Muscle of leg (tissue), 11 donors: ENCODE data around the gene DDX1. TPM values are rescaled to one million over a fixed set of nuclear protein-coding genes. Genes with fewer than 3 reads are reported as not detected.
"Not testable (repeated sequence)": the region's sequence is repeated elsewhere in the genome, so short reads cannot be mapped to it uniquely, and the experiment has no call there.

Experiments used
- DNase-seq: peaks from one replicate; pipeline ENCODE4 v3.0.0; 2013
- H3K27ac ChIP-seq: one replicate; pipeline ENCODE4 v1.5.1; 2013; ENCODE audit warnings: mild to moderate bottlenecking, low read length, control low read depth
- H3K27me3 ChIP-seq: one replicate; pipeline ENCODE4 v1.6.1; 2013; ENCODE audit warnings: low read length; ENCODE audit not compliant: control insufficient read depth, insufficient read depth
- H3K36me3 ChIP-seq: one replicate; pipeline ENCODE4 v1.6.1; 2013; ENCODE audit warnings: low read length; ENCODE audit not compliant: control insufficient read depth, insufficient read depth
- H3K4me1 ChIP-seq: one replicate; pipeline ENCODE4 v1.6.1; 2013; ENCODE audit warnings: low read length; ENCODE audit not compliant: control insufficient read depth, insufficient read depth
- H3K4me3 ChIP-seq: one replicate; pipeline ENCODE4 v1.5.1; 2013; ENCODE audit warnings: low read length, control low read depth
- H3K9me3 ChIP-seq: replicated peaks from 2 replicates; pipeline ENCODE4 v1.6.1; 2013; ENCODE audit warnings: low read depth, low read length; ENCODE audit not compliant: control insufficient read depth
- WGBS: methylation state at CpG from one replicate; pipeline ENCODE4 v1.1.5; 2013; ENCODE audit warnings: missing lambda C conversion rate; ENCODE audit not compliant: insufficient coverage; 5-methylcytosine and 5-hydroxymethylcytosine counted together
- polyA plus RNA-seq, 8 donors: library from polyadenylated mRNA; unstranded; fragments of 120-200 nt; gene quantifications; one replicate each; pipeline versions ENCODE4 v1.2.1 to v1.2.3, GENCODE V29; 2013; ENCODE audit warnings: inconsistent platforms in 1 of 8, low replicate concordance in 1 of 8; ENCODE audit not compliant: insufficient read length in 8 of 8, insufficient read depth in 1 of 8
- total RNA-seq: library from RNA; stranded (reverse); fragments of 120-200 nt; gene quantifications from one replicate; pipeline ENCODE4 v1.2.4, GENCODE V29; 2013

DDX1 gene
- total and polyA plus RNA-seq, 9 donors, result 72.3 to 101 (median 94.5) TPM

DNA sequence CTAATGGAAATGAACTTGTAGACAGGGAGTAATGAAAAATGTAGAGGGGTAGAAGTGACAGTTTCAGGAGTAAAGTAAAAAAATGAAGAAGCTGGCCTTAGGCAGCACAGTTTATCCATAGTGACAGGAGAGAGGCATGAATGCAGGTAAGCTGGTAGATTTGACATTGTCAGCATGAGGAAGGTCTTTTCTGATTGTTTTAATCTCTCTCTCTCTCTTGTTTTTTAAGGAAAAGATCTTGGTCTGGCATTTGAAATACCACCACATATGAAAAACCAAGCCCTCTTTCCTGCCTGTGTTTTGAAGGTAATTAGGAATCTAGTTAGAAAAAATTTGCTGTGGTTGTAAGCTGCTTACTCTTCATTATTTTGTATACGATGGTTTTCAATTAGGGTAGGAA, 14.1 kb downstream of the DDX1 start:
- no CpG with 5 or more reads among the region's 1 CpG for WGBS
- Histone ChIP-seq H3K36me3 (peaks cover 58% of the 10 kb centered on the region), H3K27ac (no peak overlapping the region), H3K4me3 (no peak overlapping the region), H3K4me1 (no peaks in the 10 kb centered on the region), H3K27me3 (no peaks in the 10 kb centered on the region), H3K9me3 (no peaks in the 10 kb centered on the region)
- DNase-seq, result no peak

DNA sequence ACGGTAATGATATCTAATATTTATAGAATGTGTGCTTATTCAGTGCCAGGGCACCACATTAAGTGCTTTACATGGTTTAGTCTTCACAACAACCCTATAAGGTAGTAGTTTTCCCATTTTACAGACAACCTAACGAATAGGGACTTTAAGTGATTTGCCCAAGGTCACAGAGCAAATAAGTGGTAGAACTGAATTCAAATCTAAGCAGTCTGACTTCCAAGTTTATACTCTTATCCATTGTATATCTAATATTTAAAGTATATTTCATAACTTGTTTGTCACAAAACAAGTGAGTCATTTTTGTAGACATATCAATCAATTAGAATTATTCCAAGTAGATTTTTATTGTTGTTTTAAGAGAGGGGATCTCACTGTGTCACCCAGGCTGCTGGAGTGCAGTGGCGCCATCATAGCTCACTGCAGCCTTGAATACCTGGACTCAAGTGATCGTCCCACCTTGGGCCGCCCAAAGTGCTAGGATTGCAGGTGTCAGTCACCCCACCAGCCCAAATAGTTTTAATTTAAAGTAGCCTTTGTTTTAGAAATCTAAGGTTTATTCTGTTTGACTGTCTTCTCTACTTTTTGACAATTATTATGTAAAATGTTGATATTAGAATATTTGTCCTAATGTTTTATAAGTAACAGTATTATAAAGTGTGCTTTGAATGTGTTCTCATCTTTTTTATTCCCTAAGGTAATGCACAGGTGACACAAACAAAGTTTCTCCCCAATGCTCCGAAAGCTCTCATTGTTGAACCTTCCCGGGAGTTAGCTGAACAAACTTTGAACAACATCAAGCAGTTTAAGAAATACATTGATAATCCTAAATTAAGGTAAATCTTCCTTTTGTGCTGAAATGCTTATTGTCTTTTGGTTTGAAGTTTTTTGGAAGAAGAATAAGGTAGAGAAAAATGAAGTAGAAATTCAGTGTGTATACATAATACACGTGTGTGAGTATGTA, 15.1 kb downstream of the DDX1 start:
- Histone ChIP-seq H3K4me3 (no peak overlapping the region), H3K9me3 (no peaks in the 10 kb centered on the region), H3K4me1 (no peaks in the 10 kb centered on the region), H3K36me3 (peaks cover 49% of the 10 kb centered on the region), H3K27me3 (no peaks in the 10 kb centered on the region), H3K27ac (no peak overlapping the region)
- DNase-seq, result no peak
- WGBS, result 100% methylated on average over 2 of the region's 8 CpGs

DNA sequence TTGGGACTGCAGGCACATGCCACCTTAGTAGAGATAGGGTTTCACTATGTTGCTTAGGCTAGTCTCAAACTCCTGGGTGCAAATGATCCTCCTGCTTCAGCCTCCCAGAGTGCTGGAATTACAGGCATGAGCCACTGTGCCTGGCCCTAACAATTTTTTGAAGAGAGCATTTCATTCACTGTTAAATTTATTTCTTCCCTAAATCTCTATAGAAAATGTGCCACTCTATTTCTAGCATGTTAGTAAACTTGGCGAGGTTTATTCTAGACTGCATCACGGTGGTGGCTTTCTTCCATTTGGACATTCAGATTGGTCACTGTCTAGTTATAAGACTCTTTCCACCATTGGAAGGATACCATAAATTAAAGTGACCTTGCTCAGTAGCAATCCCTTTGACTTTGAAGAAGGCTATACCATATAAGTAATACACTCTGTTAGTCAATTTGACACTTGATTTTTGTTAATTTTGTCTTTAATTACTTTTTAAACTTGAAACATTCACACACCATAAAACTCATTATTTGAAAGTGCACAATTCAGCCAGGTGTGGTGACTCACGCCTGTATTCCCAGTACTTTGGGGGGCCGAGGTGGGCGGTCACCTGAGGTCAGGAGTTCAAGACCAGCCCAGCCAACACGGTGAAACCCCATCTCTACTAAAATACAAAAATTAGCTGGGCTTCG, 16.2 kb downstream of the DDX1 start:
- H3K9me3 ChIP-seq, result no peaks in the 10 kb centered on the region
- H3K36me3 ChIP-seq, result peaks cover 40% of the 10 kb centered on the region
- H3K4me1 ChIP-seq, result no peaks in the 10 kb centered on the region
- H3K27ac ChIP-seq, result no peak overlapping the region
- H3K27me3 ChIP-seq, result no peaks in the 10 kb centered on the region
- 100% methylated on average over 4 of the region's 7 CpGs for WGBS
- no peak for DNase-seq
- no peak overlapping the region for H3K4me3 ChIP-seq

DNA sequence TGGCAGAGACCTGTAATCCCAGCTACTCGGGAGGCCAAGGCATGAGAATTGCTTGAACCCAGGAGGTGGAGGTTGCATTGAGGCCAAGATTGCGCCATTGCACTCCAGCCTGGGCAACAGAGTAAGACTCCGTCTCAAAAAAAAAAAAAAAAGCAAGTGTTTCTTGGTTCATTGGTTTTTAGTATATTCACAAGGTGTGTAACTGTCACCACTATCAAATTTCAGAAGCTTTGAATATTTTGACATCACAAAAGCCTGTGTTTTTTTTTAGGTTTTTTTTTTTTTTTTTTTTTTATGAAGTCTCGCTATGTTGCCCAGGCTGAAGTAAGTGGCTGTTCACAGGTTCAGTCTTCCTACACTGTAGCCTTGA, 16.7 kb downstream of the DDX1 start:
- no peaks in the 10 kb centered on the region for H3K4me1 ChIP-seq
- no CpG with 5 or more reads among the region's 4 CpGs for WGBS
- peaks cover 38% of the 10 kb centered on the region for H3K36me3 ChIP-seq
- H3K27me3 ChIP-seq, result no peaks in the 10 kb centered on the region
- no peak overlapping the region for H3K27ac ChIP-seq
- H3K4me3 ChIP-seq, result no peak overlapping the region
- no peaks in the 10 kb centered on the region for H3K9me3 ChIP-seq
- no peak for DNase-seq

DNA sequence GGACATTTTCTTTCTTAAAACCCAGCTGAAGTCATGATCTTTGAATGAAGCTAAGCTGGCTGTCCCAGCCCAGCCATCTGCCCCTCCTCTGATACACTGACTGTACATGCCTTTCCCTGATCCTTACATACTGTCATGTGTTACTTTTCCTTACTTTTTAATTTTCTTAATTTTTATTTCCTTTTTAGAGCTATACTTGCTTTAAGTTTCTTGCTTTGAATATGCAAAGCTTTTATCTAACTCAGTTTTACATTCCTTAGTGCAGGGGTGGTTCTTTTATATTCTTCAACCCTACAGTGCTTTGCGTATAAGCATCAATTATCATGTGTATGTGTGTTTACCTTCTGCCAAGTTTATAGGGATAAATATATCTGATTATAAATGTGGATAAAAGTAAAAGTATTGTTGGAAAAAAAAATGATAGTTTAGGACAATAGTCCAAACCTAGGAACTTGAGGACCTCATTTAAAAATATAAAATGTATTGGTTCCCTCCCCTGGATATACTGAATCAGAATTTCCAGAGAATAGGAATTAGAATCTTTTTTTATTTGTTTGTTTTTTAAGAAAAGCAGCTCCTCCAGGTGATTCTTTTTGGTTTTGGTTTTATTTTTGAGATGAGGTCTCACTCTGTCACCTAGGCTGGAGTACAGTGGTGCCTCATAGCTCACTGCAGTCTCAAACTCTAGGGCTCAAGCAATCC, 17.8 kb downstream of the DDX1 start:
- no peaks in the 10 kb centered on the region for H3K27me3 ChIP-seq
- no peak overlapping the region for H3K27ac ChIP-seq
- H3K36me3 ChIP-seq, result peaks cover 45% of the 10 kb centered on the region
- H3K4me1 ChIP-seq, result no peaks in the 10 kb centered on the region
- no peak for DNase-seq
- WGBS, result no CpG with 5 or more reads among the region's 1 CpG
- no peaks in the 10 kb centered on the region for H3K9me3 ChIP-seq
- H3K4me3 ChIP-seq, result no peak overlapping the region

DNA sequence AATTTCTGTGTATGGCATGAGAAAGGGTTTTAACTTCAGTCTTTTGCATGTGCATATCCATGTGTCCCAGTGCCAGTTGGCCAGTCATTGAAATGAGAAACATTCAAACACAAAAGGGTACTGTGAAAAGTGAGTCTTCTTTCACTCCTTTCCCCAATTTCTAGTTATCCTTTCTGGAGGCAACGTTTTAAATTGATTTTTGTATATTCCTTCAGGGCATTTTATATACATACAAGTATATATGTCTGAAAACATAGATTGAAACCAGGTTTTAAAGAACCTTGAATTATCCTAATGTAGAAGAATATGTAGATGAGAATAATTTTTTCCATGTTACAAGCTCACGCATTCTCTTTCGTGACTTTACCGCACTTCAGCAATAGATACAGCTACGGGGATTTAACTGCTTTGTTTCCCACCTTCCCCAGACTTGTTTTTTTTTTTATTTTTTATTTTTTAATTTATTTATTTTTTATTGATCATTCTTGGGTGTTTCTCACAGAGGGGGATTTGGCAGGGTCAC, 18.8 kb downstream of the DDX1 start:
- peaks cover 39% of the 10 kb centered on the region for H3K36me3 ChIP-seq
- no peak for DNase-seq
- WGBS, result no CpG with 5 or more reads among the region's 5 CpGs

DNA sequence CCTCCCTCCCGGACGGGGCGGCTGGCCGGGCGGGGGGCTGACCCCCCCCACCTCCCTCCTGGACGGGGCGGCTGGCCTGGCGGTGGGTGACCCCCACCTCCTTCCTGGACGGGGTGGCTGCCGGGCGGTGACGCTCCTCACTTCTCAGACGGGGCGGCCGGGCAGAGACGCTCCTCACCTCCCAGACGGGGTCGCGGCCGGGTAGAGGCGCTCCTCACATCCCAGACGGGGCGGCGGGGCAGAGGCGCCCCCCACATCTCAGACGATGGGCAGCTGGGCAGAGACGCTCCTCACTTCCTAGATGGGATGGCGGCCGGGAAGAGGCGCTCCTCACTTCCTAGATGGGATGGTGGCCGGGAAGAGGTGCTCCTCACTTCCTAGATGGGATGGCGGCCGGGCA, 20.4 kb downstream of the DDX1 start:
- no CpG with 5 or more reads among the region's 33 CpGs for WGBS
- H3K36me3 ChIP-seq, result peaks cover 30% of the 10 kb centered on the region
- not testable (repeated sequence) for H3K9me3 ChIP-seq, H3K27ac ChIP-seq, H3K4me3 ChIP-seq, DNase-seq, H3K27me3 ChIP-seq, H3K4me1 ChIP-seq

More for the DNA sequence above, 18.8 kb downstream of the DDX1 start:
- H3K9me3 ChIP-seq, result no peaks in the 10 kb centered on the region
- H3K4me3 ChIP-seq, result no peak overlapping the region
- H3K4me1 ChIP-seq, result no peaks in the 10 kb centered on the region
- H3K27me3 ChIP-seq, result no peaks in the 10 kb centered on the region
- no peak overlapping the region for H3K27ac ChIP-seq

DNA sequence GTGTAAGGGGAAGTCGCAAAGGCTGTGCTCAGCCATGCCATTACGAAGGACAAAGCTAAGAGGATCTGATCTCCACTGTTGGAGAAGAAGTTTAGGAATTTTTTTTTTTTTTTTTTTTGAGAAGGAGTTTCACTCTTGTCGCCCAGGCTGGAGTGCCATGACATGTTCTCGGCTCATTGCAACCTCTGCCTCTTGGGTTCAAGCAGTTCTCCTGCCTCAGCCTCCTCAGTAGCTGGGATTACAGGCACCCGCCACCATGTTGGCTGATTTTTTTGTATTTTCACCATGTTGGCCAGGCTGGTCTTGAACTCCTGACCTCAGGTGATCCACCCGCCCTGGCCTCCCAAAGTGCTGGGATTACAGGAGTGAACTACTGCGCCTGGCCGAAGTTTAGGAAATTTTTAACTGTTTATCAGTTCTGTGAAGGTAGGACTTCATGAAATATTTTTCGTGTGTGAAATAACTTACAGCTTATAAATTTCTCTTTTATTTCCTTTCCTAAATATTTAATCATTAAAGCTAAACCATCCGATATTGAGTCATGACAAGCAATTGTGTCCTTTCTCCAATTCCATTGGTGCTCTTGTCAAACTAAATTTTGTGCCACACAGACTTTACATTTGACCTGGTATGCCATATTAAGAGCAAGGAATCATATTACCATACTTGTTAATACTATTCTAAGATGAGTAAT, 22.2 kb downstream of the DDX1 start:
- Histone ChIP-seq H3K27me3 (no peaks in the 10 kb centered on the region), H3K9me3 (no peaks in the 10 kb centered on the region), H3K4me1 (no peaks in the 10 kb centered on the region), H3K27ac (no peak overlapping the region), H3K4me3 (no peak overlapping the region), H3K36me3 (peaks cover 27% of the 10 kb centered on the region)
- 98% methylated on average over 5 of the region's 10 CpGs for WGBS
- DNase-seq, result no peak

DNA sequence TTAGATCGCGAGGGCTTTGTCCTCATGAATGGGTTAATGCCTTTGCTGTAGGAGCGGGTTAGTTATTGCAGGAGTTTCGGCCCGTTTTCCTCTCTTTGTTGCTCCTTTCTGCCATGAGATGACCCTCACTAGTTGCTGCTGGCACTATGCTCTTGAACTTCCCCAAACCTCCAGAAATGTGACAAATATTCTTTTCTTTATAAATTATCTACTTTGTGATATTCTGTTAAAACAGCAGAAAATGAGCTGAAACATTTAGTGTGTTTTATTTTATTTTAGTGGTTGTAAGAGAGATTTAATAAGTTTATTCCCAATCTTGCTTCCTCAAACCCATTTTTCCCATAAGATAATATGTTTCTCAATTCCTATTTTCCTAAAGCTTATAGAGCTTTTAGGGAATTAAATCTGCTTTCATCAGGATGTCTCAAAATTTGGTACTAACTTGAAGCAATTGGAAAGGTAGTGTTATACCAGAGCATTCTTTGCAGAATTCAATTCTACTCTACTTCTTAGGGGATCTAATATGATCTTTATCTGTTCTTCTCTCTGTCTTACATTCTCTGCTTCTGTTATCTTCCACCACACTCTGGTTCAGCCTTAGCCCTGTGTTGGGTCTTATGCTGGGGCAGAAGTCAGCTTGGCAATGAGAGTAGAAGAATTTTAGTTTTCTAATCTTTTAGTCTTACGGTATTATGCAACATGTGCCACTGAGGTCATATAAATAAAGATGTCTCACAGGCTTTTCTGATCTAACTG, 23.1 kb downstream of the DDX1 start:
- Histone ChIP-seq H3K27me3 (no peaks in the 10 kb centered on the region), H3K27ac (no peak overlapping the region), H3K36me3 (peaks cover 32% of the 10 kb centered on the region), H3K4me1 (no peaks in the 10 kb centered on the region), H3K9me3 (no peaks in the 10 kb centered on the region), H3K4me3 (no peak overlapping the region)
- DNase-seq, result no peak
- no CpG with 5 or more reads among the region's 6 CpGs for WGBS
